Neural cell (in vitro differentiated cells): ENCODE measurements around the gene ZFYVE21. TPM values are rescaled to one million over a fixed set of nuclear protein-coding genes. Genes with fewer than 3 reads are reported as not detected.
A peak's percentile ranks its signal among the peaks of the same experiment; 100 is the strongest.

Experiments
- H2AFZ ChIP-seq: fragments of 200-600, 300-800 bp; sonication (generic), shearing (Covaris generic); 2 replicates; pipeline ENCODE4 v1.6.0; 2014; ENCODE audit warnings: low read depth, mild to moderate bottlenecking, antibody characterized with exemption, low read length, moderate library complexity
- H3F3A ChIP-seq: fragments of 200-600 bp; shearing (Covaris generic); 2 replicates; pipeline ENCODE4 v1.6.1; 2016; ENCODE audit warnings: mild to moderate bottlenecking, moderate library complexity, mixed read lengths, antibody characterized with exemption, low read length; ENCODE audit not compliant: insufficient read depth, poor library complexity, severe bottlenecking
- H3K27ac ChIP-seq: fragments of 200-600, 300-800 bp; sonication (generic), shearing (Covaris generic); 2 replicates; pipeline ENCODE4 v1.5.1; 2014; ENCODE audit warnings: mild to moderate bottlenecking, low read length, moderate library complexity
- H3K27me3 ChIP-seq: fragments of 300-800, 200-600 bp; sonication (generic), shearing (Covaris generic); 2 replicates; pipeline ENCODE4 v1.6.0; 2014; ENCODE audit warnings: mild to moderate bottlenecking, low read depth, low read length, moderate library complexity; ENCODE audit not compliant: insufficient read depth
- H3K36me3 ChIP-seq: fragments of 300-800, 200-600 bp; sonication (generic), shearing (Covaris generic); 2 replicates; pipeline ENCODE4 v1.5.1; 2014; ENCODE audit warnings: mild to moderate bottlenecking, antibody characterized with exemption, low read length, moderate library complexity; ENCODE audit not compliant: insufficient read depth
- H3K4me2 ChIP-seq: fragments of 300-800, 200-600 bp; sonication (generic), shearing (Covaris generic); 2 replicates; pipeline ENCODE4 v1.6.0; 2014; ENCODE audit warnings: mild to moderate bottlenecking, low read length
- H3K4me3 ChIP-seq: fragments of 300-800, 200-600 bp; sonication (generic), shearing (Covaris generic); 2 replicates; pipeline ENCODE4 v1.5.1; 2014; ENCODE audit warnings: mild to moderate bottlenecking, low read length, moderate library complexity
- H3K79me2 ChIP-seq: fragments of 200-600 bp; shearing (Covaris generic); replicated peaks from 2 replicates; pipeline ENCODE4 v1.6.0; 2014; ENCODE audit warnings: mild to moderate bottlenecking, low read length, moderate library complexity; ENCODE audit not compliant: insufficient read depth
- H3K9ac ChIP-seq: fragments of 300-800, 200-600 bp; sonication (generic), shearing (Covaris generic); 2 replicates; pipeline ENCODE4 v1.6.1; 2016; ENCODE audit warnings: mild to moderate bottlenecking, low read length, mixed read lengths
- H3K9me2 ChIP-seq: fragments of 200-600 bp; shearing (Covaris generic); 2 replicates; pipeline ENCODE4 v1.6.1; 2016; ENCODE audit warnings: mild to moderate bottlenecking, low read length, mixed read lengths; ENCODE audit not compliant: insufficient read depth
- H3K9me3 ChIP-seq: fragments of 200-600, 300-800 bp; sonication (generic), shearing (Covaris generic); 2 replicates; pipeline ENCODE4 v1.6.1; 2016; ENCODE audit warnings: mild to moderate bottlenecking, mixed run types, low read length, moderate library complexity, mixed read lengths
- H4K20me1 ChIP-seq: fragments of 200-600 bp; shearing (Covaris generic); 2 replicates; pipeline ENCODE4 v1.6.1; 2016; ENCODE audit warnings: mild to moderate bottlenecking, mixed run types; ENCODE audit not compliant: insufficient read depth
- CTCF ChIP-seq: fragments of 450-650 bp; IDR thresholded peaks from 2 replicates; pipeline ENCODE4 v1.5.1; 2014; ENCODE audit warnings: antibody characterized with exemption, mild to moderate bottlenecking, moderate library complexity; ENCODE audit not compliant: poor library complexity, severe bottlenecking
- EP300 ChIP-seq: fragments of 450-650 bp; conservative IDR thresholded peaks from 2 replicates; pipeline ENCODE4 v1.6.1; 2014; ENCODE audit warnings: antibody characterized with exemption, mild to moderate bottlenecking, moderate library complexity; ENCODE audit not compliant: poor library complexity, severe bottlenecking
- EZH2 ChIP-seq: fragments of 200-600, 300-800 bp; shearing (Covaris generic), sonication (generic); IDR thresholded peaks from 2 replicates; pipeline ENCODE4 v1.6.1; 2014; ENCODE audit warnings: antibody characterized with exemption, low read length, borderline replicate concordance, mild to moderate bottlenecking; ENCODE audit not compliant: insufficient read depth, poor library complexity, severe bottlenecking
- MXI1 ChIP-seq: fragments of 450-650 bp; conservative IDR thresholded peaks from 2 replicates; pipeline ENCODE4 v1.6.1; 2014; ENCODE audit warnings: antibody characterized with exemption, mild to moderate bottlenecking; ENCODE audit not compliant: poor library complexity, severe bottlenecking
- POLR2AphosphoS5 ChIP-seq: IDR thresholded peaks from 2 replicates; pipeline ENCODE4 v1.6.1; 2012
- RAD21 ChIP-seq: fragments of 450-650 bp; conservative IDR thresholded peaks from 2 replicates; pipeline ENCODE4 v1.6.1; 2014; ENCODE audit warnings: antibody characterized with exemption, mild to moderate bottlenecking, moderate library complexity
- REST ChIP-seq: IDR thresholded peaks from 2 replicates; pipeline ENCODE4 v1.6.1; 2012; ENCODE audit warnings: borderline replicate concordance
- SMC3 ChIP-seq: fragments of 450-650 bp; conservative IDR thresholded peaks from 2 replicates; pipeline ENCODE4 v1.6.1; 2014; ENCODE audit warnings: antibody characterized with exemption, mild to moderate bottlenecking, moderate library complexity; ENCODE audit not compliant: poor library complexity
- TAF1 ChIP-seq: IDR thresholded peaks from 2 replicates; pipeline ENCODE4 v1.6.1; 2012; ENCODE audit warnings: low read depth
- polyA plus RNA-seq: library from polyadenylated mRNA; depleted of rRNA; stranded (reverse); fragments of >200 nt; gene quantifications from 2 replicates; pipeline ENCODE4 v1.2.3, GENCODE V29; 2014

ZFYVE21 gene
- polyA plus RNA-seq, 1 donor from 2014 or later = 99.7 TPM

GRCh38 chr14:103709814-103710213, 5.8 kb upstream of the ZFYVE21 start:
- TF ChIP-seq TAF1 (no peak), REST (no peak), RAD21 (no peak), EZH2 (no peak), CTCF (no peak), SMC3 (no peak), EP300 (no peak), POLR2AphosphoS5 (peak; percentile 7)
- Histone ChIP-seq H3K36me3 (no peaks in the 10 kb centered on the region), H3K4me2 (no peak overlapping the region), H3K9me3 (no peaks in the 10 kb centered on the region), H3K79me2 (peaks cover 5% of the 10 kb centered on the region), H3K27ac (no peak overlapping the region), H3F3A (no peaks in the 10 kb centered on the region), H2AFZ (no peak overlapping the region), H4K20me1 (no peaks in the 10 kb centered on the region), H3K9me2 (no peaks in the 10 kb centered on the region), H3K9ac (no peak overlapping the region), H3K27me3 (no peaks in the 10 kb centered on the region), H3K4me3 (no peak overlapping the region)

- Histone ChIP-seq H3K9ac (no peak overlapping the region), H3K27ac (no peak overlapping the region), H3K27me3 (no peaks in the 10 kb centered on the region), H3K9me2 (no peaks in the 10 kb centered on the region), H2AFZ (no peak overlapping the region), H3F3A (no peaks in the 10 kb centered on the region), H3K9me3 (no peaks in the 10 kb centered on the region), H3K4me3 (no peak overlapping the region), H4K20me1 (no peaks in the 10 kb centered on the region), H3K36me3 (no peaks in the 10 kb centered on the region), H3K4me2 (no peak overlapping the region), H3K79me2 (peaks cover 5% of the 10 kb centered on the region)
- TF ChIP-seq EZH2 = no peak
- no peak for TF ChIP-seq SMC3
- TF ChIP-seq RAD21 = no peak
- no peak for TF ChIP-seq MXI1
- no peak for TF ChIP-seq POLR2AphosphoS5
- no peak for TF ChIP-seq CTCF
- no peak for TF ChIP-seq EP300
- no peak for TF ChIP-seq TAF1
- TF ChIP-seq REST = no peak
Measured at GRCh38 chr14:103710771-103711377, 4.7 kb upstream of the ZFYVE21 start.
